Kidney epithelial cell (primary cell): ENCODE data around the gene ANKRD13D. TPM values are rescaled to one million over a fixed set of nuclear protein-coding genes. Genes with fewer than 3 reads are reported as not detected.

Experiments
- DNase-seq: peaks from one replicate; pipeline ENCODE4 v3.0.0-alpha.2; 2010; ENCODE audit warnings: low read depth
- H3K27me3 ChIP-seq: 2 replicates; pipeline ENCODE4 v1.6.0; 2011; ENCODE audit warnings: low read length; ENCODE audit not compliant: control insufficient read depth, insufficient read depth
- H3K36me3 ChIP-seq: 2 replicates; pipeline ENCODE4 v1.5.1; 2011; ENCODE audit warnings: low read length; ENCODE audit not compliant: control insufficient read depth, insufficient read depth
- H3K4me3 ChIP-seq: 2 replicates; pipeline ENCODE4 v1.5.1; 2011; ENCODE audit warnings: low read depth, mild to moderate bottlenecking, control low read depth, low read length
- CTCF ChIP-seq: IDR thresholded peaks from 2 replicates; pipeline ENCODE4 v1.5.1; 2011; ENCODE audit warnings: mild to moderate bottlenecking, moderate library complexity, low read length, control low read depth, inconsistent platforms; ENCODE audit not compliant: insufficient read depth, poor library complexity, severe bottlenecking
- total RNA-seq: library from RNA; depleted of rRNA; stranded (reverse); fragments of >200 nt; gene quantifications from 2 replicates; pipeline ENCODE4 v1.2.3, GENCODE V29; 2015

ANKRD13D gene
- total RNA-seq, 1 donor from 2014 or later, result 48.5 TPM

GRCh38 chr11:67302571-67303131 lies 13.5 kb downstream of the ANKRD13D start:
- no peak for DNase-seq
- no peaks in the 10 kb centered on the region for H3K27me3 ChIP-seq
- TF ChIP-seq CTCF, result no peak
- H3K4me3 ChIP-seq, result peak overlapping the region; percentile 95
- H3K36me3 ChIP-seq, result peaks cover 3% of the 10 kb centered on the region

- peaks cover 3% of the 10 kb centered on the region for H3K36me3 ChIP-seq
- DNase-seq, result no peak
- no peaks in the 10 kb centered on the region for H3K27me3 ChIP-seq
- H3K4me3 ChIP-seq, result peak within 1 kb of the TSS; percentile 95
- TF ChIP-seq CTCF, result no peak
Measured at GRCh38 chr11:67303132-67303834, 14.2 kb downstream of the ANKRD13D start, which contains the start of gene SSH3. Gene SSH3 (plus strand): TSS chr11:67303530. CDS start chr11:67303626, 96 bp downstream.

GRCh38 chr11:67303835-67304411 lies 14.8 kb downstream of the ANKRD13D start:
- peaks cover 3% of the 10 kb centered on the region for H3K36me3 ChIP-seq
- no peak for TF ChIP-seq CTCF
- no peaks in the 10 kb centered on the region for H3K27me3 ChIP-seq
- DNase-seq, result no peak
- peak overlapping the region; percentile 95 for H3K4me3 ChIP-seq

GRCh38 chr11:67304511-67305113 lies 15.5 kb downstream of the ANKRD13D start:
- no peak for TF ChIP-seq CTCF
- no peaks in the 10 kb centered on the region for H3K27me3 ChIP-seq
- H3K4me3 ChIP-seq, result peak overlapping the region; percentile 95
- no peak for DNase-seq
- peaks cover 1% of the 10 kb centered on the region for H3K36me3 ChIP-seq

GRCh38 chr11:67306769-67307544 lies 17.9 kb downstream of the ANKRD13D start:
- TF ChIP-seq CTCF, result no peak
- DNase-seq, result no peak
- Histone ChIP-seq H3K27me3 (no peaks in the 10 kb centered on the region), H3K4me3 (no peak overlapping the region), H3K36me3 (no peaks in the 10 kb centered on the region)
